ENCODE data around the gene RLN3. TPM values are rescaled to one million over a fixed set of nuclear protein-coding genes. Genes with fewer than 3 reads are reported as not detected.

The RLN3 gene
- total RNA-seq, 1 donor, result not detected

GRCh38 chr19:14070268-14071050 lies 42.5 kb downstream of the RLN3 start:
- Histone ChIP-seq H3K79me2 (ENCODE audit: insufficient read depth, low read length) (no peaks in the 10 kb centered on the region), H3K4me2 (ENCODE audit: insufficient read depth, low read length) (no peak overlapping the region), H3K4me3 (ENCODE audit: insufficient read depth, low read length) (no peak overlapping the region), H3K27me3 (ENCODE audit: insufficient read depth, low read length) (no peaks in the 10 kb centered on the region), H3K27ac (ENCODE audit: low read depth, low read length) (no peak overlapping the region), H2AFZ (ENCODE audit: low read length) (no peak overlapping the region), H4K20me1 (ENCODE audit: insufficient read depth, low read length) (no peaks in the 10 kb centered on the region), H3K4me1 (ENCODE audit: insufficient read depth, low read length) (peaks cover 14% of the 10 kb centered on the region), H3K36me3 (ENCODE audit: insufficient read depth, low read length) (no peaks in the 10 kb centered on the region), H3K9me3 (ENCODE audit: low read depth, low read length) (no peaks in the 10 kb centered on the region)
- TF ChIP-seq CTCF (IDR thresholded peaks at IDR 0.05; ENCODE audit: extremely low read depth, low read depth, low read length), result no peak
- no peak for DNase-seq (ENCODE audit: insufficient read length, low spot score, missing footprints)

- Histone ChIP-seq H4K20me1 (ENCODE audit: insufficient read depth, low read length) (no peaks in the 10 kb centered on the region), H3K4me2 (ENCODE audit: insufficient read depth, low read length) (peak within 1 kb of the TSS; percentile 96), H2AFZ (ENCODE audit: low read length) (peak within 1 kb of the TSS; percentile 91), H3K4me1 (ENCODE audit: insufficient read depth, low read length) (peaks cover 15% of the 10 kb centered on the region), H3K27ac (ENCODE audit: low read depth, low read length) (no peak within 1 kb of the TSS), H3K27me3 (ENCODE audit: insufficient read depth, low read length) (no peaks in the 10 kb centered on the region), H3K36me3 (ENCODE audit: insufficient read depth, low read length) (no peaks in the 10 kb centered on the region), H3K4me3 (ENCODE audit: insufficient read depth, low read length) (peak within 1 kb of the TSS; percentile 86), H3K79me2 (ENCODE audit: insufficient read depth, low read length) (no peaks in the 10 kb centered on the region), H3K9me3 (ENCODE audit: low read depth, low read length) (no peaks in the 10 kb centered on the region)
- peak; percentile 57 for DNase-seq (ENCODE audit: insufficient read length, low spot score, missing footprints)
- no peak for TF ChIP-seq CTCF (IDR thresholded peaks at IDR 0.05; ENCODE audit: extremely low read depth, low read depth, low read length)
Measured at GRCh38 chr19:14072535-14073260, 44.8 kb downstream of the RLN3 start, which contains the start of gene MISP3. MISP3 (plus strand) TSS chr19:14072786; CDS start chr19:14073310, 524 bp downstream.

GRCh38 chr19:14073261-14073924 lies 45.4 kb downstream of the RLN3 start:
- DNase-seq (ENCODE audit: insufficient read length, low spot score, missing footprints), result peak; percentile 96
- no peaks in the 10 kb centered on the region for H4K20me1 ChIP-seq (ENCODE audit: insufficient read depth, low read length)
- H3K4me2 ChIP-seq (ENCODE audit: insufficient read depth, low read length), result peak overlapping the region; percentile 96
- peak overlapping the region; percentile 86 for H3K4me3 ChIP-seq (ENCODE audit: insufficient read depth, low read length)
- no peaks in the 10 kb centered on the region for H3K9me3 ChIP-seq (ENCODE audit: low read depth, low read length)
- TF ChIP-seq CTCF (IDR thresholded peaks at IDR 0.05; ENCODE audit: extremely low read depth, low read depth, low read length), result no peak
- H3K4me1 ChIP-seq (ENCODE audit: insufficient read depth, low read length), result peaks cover 15% of the 10 kb centered on the region
- no peaks in the 10 kb centered on the region for H3K79me2 ChIP-seq (ENCODE audit: insufficient read depth, low read length)
- H3K36me3 ChIP-seq (ENCODE audit: insufficient read depth, low read length), result no peaks in the 10 kb centered on the region
- no peak overlapping the region for H3K27ac ChIP-seq (ENCODE audit: low read depth, low read length)
- no peaks in the 10 kb centered on the region for H3K27me3 ChIP-seq (ENCODE audit: insufficient read depth, low read length)
- peak overlapping the region; percentile 76 for H2AFZ ChIP-seq (ENCODE audit: low read length)

Data from osteoblast (primary cell).